ENCODE data around the gene SPECC1L.

The SPECC1L gene

GRCh38 chr22:24426851-24427499, 156.3 kb downstream of the SPECC1L start:
- H3K4me3 ChIP-seq (ENCODE audit: low read depth, low read length): no peak overlapping the region

- H3K4me3 ChIP-seq (ENCODE audit: low read depth, low read length): no peak within 1 kb of the TSS
Observed at GRCh38 chr22:24427500-24428164, 157.0 kb downstream of the SPECC1L start, which contains the start of gene ADORA2A. ADORA2A (plus strand) TSS chr22:24427599; CDS start chr22:24433405, 5,806 bp downstream.

- no peak overlapping the region for H3K4me3 ChIP-seq (ENCODE audit: low read depth, low read length)
Observed at GRCh38 chr22:24428751-24429410, 158.2 kb downstream of the SPECC1L start.

- H3K4me3 ChIP-seq (ENCODE audit: low read depth, low read length): no peak overlapping the region
Observed at GRCh38 chr22:24429411-24430365, 159.1 kb downstream of the SPECC1L start.

GRCh38 chr22:24430431-24431308, 160.0 kb downstream of the SPECC1L start:
- no peak overlapping the region for H3K4me3 ChIP-seq (ENCODE audit: low read depth, low read length)

GRCh38 chr22:24431309-24432034, 160.8 kb downstream of the SPECC1L start:
- no peak overlapping the region for H3K4me3 ChIP-seq (ENCODE audit: low read depth, low read length)

- no peak overlapping the region for H3K4me3 ChIP-seq (ENCODE audit: low read depth, low read length)
Observed at GRCh38 chr22:24432059-24432853, 161.6 kb downstream of the SPECC1L start.

- H3K4me3 ChIP-seq (ENCODE audit: low read depth, low read length): no peak overlapping the region
Observed at GRCh38 chr22:24433001-24433827, 162.6 kb downstream of the SPECC1L start.

- no peak overlapping the region for H3K4me3 ChIP-seq (ENCODE audit: low read depth, low read length)
Observed at GRCh38 chr22:24433828-24434470, 163.3 kb downstream of the SPECC1L start.

GRCh38 chr22:24434471-24435322, 164.1 kb downstream of the SPECC1L start:
- H3K4me3 ChIP-seq (ENCODE audit: low read depth, low read length): no peak overlapping the region

GRCh38 chr22:24435323-24435645, 164.7 kb downstream of the SPECC1L start:
- H3K4me3 ChIP-seq (ENCODE audit: low read depth, low read length): no peak overlapping the region

- H3K4me3 ChIP-seq (ENCODE audit: low read depth, low read length): no peak overlapping the region
Observed at GRCh38 chr22:24435861-24436371, 165.3 kb downstream of the SPECC1L start.

GRCh38 chr22:24436553-24436952, 165.9 kb downstream of the SPECC1L start:
- no peak overlapping the region for H3K4me3 ChIP-seq (ENCODE audit: low read depth, low read length)

GRCh38 chr22:24437091-24437490, 166.5 kb downstream of the SPECC1L start:
- no peak overlapping the region for H3K4me3 ChIP-seq (ENCODE audit: low read depth, low read length)

GRCh38 chr22:24437741-24438328, 167.2 kb downstream of the SPECC1L start:
- no peak overlapping the region for H3K4me3 ChIP-seq (ENCODE audit: low read depth, low read length)

GRCh38 chr22:24440270-24440717, 169.7 kb downstream of the SPECC1L start:
- H3K4me3 ChIP-seq (ENCODE audit: low read depth, low read length): no peak overlapping the region
